Body of pancreas (tissue), 4 donors: ENCODE results near the gene ZFHX2.
A peak's percentile ranks its signal among the peaks of the same experiment; 100 is the strongest.

Source experiments
- POLR2A ChIP-seq, 3 donors: fragments of 450-650 bp; IDR thresholded peaks; one replicate each; pipeline ENCODE4 v1.6.1; 2016; ENCODE audit warnings: antibody characterized with exemption in 3 of 3, mild to moderate bottlenecking in 2 of 3
- TF ChIP-seq, protein P1 (sequence below), 7 experiments: fragments of 450-650 bp in 4 of 7; fragments of 200-600 bp in 3 of 7; sonication (generic) in 3 of 7; IDR thresholded peaks; one replicate each; pipeline ENCODE4 v1.5.1; 2016 to 2019; ENCODE audit warnings: antibody characterized with exemption in 7 of 7

DNA sequence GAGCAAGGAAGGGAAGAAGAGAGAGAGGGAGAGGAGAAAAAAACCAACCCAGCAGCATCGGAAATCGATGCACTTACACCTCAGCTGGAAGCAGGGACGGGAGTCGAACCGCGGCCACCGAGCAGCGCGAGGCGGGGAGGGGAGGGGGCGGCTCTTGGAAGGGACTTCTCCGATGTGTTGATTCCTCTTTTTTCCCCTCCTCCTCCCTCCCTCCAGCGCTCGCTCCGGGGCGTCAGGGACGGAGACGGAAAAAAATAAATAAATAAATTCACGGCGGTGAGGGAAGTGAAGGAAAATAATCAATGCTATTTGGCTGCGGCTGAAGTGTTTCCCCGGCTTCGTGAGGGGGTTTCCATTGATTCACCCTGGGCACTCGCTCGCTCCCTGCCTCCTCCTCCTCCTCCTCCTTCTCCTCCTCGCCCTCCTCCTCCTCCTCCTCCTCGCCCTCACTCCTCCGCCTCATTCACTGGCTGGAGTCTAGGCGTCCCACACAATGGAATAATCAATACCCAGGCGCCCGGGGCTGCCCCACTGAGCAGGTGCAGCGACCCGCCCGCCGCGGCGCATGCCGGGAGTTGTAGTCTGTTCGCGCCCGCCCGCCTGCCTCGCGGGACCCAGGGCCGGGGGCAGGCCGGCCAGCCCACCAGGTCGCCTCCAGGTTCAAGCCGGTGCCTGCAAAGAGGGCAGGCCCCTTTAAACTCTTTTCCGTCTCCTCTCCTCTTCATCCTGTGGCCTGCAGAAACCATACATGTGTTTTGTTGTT is at the start of gene ZFHX2:
- TF ChIP-seq, protein P1, sequence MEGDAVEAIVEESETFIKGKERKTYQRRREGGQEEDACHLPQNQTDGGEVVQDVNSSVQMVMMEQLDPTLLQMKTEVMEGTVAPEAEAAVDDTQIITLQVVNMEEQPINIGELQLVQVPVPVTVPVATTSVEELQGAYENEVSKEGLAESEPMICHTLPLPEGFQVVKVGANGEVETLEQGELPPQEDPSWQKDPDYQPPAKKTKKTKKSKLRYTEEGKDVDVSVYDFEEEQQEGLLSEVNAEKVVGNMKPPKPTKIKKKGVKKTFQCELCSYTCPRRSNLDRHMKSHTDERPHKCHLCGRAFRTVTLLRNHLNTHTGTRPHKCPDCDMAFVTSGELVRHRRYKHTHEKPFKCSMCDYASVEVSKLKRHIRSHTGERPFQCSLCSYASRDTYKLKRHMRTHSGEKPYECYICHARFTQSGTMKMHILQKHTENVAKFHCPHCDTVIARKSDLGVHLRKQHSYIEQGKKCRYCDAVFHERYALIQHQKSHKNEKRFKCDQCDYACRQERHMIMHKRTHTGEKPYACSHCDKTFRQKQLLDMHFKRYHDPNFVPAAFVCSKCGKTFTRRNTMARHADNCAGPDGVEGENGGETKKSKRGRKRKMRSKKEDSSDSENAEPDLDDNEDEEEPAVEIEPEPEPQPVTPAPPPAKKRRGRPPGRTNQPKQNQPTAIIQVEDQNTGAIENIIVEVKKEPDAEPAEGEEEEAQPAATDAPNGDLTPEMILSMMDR (IDR thresholded peaks at IDR 0.05) = no peak
- TF ChIP-seq POLR2A (IDR thresholded peaks at IDR 0.05) = peak in 2 of 3 donors; percentile 46 to 58
